Uterus (tissue), 2 donors: ENCODE results near the gene PSORS1C1.

Source experiments
- CTCF ChIP-seq, 4 experiments: fragments of 200-600 bp in 2 of 4; fragments of 450-650 bp in 2 of 4; sonication (generic) in 2 of 4; IDR thresholded peaks; one replicate each; pipeline ENCODE4 v1.5.1; 2016 to 2019; ENCODE audit warnings: antibody characterized with exemption in 4 of 4, mild to moderate bottlenecking in 2 of 4, moderate library complexity in 1 of 4
- POLR2A ChIP-seq, 2 donors: fragments of 450-650 bp; IDR thresholded peaks; one replicate each; pipeline ENCODE4 v1.6.1; 2016; ENCODE audit warnings: antibody characterized with exemption in 2 of 2, mild to moderate bottlenecking in 1 of 2, moderate library complexity in 1 of 2

- TF ChIP-seq CTCF (IDR thresholded peaks at IDR 0.05) (no peak), POLR2A (IDR thresholded peaks at IDR 0.05) (no peak)
Measured at GRCh38 chr6:31090973-31091364, 23.6 kb upstream of the PSORS1C1 start.
